GM19238 (cell line): Measurements from ENCODE around the gene HSPA12A.

ENCODE experiments used
- DNase-seq: peaks from one replicate; pipeline ENCODE4 v3.0.0; 2011; ENCODE audit warnings: low spot score; ENCODE audit not compliant: insufficient read length

Gene HSPA12A

DNA sequence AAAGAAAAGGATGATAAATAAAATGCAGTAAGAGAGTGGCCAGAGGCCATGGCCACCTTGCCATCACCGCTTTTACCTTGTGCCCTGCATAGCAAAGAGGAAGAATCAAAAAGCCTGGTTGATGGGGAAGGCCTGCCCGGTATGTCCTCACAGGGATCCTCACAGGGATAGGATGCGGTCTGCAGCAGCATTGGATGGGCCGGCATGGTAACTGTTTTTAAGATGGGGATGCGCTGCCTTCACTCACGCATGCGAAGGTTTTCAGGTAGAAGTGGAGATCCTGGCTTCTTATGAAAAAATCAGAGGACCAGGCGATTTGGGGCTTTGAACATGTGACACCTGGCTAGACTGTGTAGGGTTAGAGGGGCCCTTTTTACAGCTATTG lies 109.2 kb downstream of the HSPA12A start:
- no peak for DNase-seq

DNA sequence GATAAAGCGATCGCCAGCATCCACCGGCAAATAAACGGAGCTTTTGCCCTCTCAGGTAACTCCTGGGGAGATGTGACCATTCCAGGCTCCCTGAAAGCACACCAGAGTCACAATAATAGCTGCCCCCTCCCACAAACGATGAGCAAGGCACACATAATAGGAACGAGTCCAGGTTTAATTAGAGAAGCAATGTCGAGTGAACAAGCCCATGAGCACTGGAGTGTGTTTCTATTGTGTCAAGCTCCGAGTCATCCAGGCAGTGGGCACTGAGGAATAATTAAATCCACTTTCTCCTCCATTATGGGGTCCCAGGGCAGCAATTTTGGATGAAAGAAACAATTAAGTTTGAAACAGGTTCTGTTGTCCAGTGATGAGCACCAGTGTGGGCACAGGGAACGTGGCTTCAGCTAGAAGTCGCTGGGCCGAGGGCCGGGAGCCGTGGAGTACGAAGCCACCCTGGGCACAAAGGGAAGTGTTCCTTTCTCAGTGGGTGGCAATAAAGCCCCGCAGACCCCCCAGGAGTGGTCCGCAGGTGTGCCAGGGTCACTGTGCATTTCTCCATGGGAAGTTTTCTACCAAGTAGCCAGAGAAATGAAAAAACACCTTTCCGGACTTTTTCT lies 109.7 kb downstream of the HSPA12A start:
- no peak for DNase-seq

DNA sequence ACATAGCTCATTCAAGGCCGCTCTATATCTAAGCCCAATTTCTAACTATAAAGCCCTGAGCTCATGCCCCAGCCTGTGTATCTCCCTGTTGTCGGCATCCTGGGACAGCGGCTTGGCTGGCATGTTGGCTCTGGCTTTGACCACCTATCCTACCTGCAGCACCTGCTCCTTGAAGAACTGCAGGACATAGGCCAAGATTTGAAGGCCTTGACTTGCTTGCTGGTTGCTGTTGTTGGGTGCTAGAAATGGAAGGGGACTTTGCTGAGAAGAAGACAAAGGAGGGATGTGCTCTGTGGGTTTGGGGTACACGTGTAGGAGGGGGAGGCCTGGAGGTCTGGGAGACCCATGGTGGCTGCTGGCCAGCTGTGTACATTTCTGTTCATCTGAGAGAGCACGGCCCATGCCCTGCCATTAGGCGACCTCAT lies 110.5 kb downstream of the HSPA12A start:
- DNase-seq, result no peak

DNA sequence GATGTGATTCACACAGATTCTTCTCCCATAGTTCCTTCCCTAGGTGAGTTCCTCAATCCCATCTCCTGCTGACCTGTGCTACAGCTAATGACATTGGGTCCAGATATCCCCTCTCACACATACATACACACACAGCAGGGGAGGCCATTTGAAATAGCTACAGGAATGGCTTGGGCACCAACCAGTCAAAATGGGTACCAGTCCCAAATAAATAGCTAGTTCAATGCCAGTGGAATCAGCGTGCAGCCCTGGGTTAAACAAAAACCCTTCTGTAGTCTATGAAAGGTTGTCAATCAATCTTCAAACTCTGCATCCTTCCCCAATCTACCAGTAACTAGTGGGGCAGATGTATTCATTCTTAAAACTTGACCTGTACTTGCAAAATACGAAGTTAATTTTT lies 112.3 kb downstream of the HSPA12A start:
- no peak for DNase-seq

DNA sequence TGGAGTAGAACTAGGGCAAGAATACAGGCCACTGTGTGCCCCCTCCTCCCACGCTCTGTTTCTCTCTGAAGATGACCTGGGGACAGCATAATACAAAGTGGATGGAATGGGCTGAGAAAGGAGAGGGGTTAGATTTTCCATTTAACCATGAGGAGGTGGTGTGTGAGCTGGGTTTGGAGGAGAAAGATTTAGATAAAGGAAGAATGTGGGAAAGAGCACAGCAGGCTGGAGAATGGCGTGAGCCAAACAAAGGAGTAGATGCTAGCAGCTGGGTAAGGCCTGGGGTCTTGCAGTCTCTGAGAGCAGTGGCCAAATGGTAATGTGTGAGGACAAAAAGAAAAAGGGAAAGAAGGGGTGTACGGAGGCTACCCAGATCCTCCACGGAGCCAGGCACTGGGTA lies 113.0 kb downstream of the HSPA12A start:
- no peak for DNase-seq

DNA sequence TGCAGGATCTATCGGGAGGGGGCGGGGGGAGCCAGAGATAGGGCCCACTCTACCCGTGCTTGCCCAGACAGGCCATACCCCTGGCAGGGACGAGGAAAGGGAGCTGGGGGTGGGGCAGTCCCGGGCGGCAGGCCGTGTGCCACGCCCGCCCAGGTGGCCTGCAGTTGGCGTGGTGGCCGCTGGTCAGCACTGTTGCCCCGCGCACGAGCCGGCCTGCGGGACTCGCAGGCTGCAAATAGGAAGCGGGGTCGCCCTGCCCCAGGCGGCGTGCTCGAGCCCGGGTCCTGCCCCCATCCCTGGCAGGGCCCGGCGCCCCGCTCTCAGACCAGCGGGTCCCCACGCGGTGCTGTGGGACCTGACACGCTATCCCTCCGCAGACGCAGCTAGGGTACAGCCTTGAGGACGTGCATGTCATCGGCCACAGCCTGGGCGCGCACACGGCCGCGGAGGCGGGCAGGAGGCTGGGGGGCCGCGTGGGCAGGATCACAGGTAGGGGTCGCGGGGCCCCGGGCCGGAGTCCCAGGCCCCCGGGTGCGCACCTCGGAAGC lies 114.9 kb downstream of the HSPA12A start:
- no peak for DNase-seq

DNA sequence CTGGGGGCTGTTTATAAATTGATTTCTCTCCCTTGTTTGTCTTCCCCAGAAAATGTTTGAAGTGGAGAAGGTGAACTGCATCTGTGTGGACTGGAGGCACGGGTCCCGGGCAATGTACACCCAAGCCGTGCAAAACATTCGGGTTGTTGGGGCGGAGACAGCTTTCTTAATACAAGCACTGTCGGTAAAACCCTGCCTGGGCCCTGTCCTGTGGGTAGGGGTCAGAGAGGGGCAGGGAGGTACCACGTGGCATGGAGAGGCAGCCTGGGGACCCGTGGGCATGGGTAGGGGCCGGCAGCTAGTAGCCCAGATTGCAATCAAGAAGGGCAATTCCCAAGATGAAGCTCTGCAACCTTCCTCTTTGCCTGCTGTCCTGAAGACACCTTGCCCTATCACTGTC lies 115.6 kb downstream of the HSPA12A start:
- DNase-seq, result no peak

DNA sequence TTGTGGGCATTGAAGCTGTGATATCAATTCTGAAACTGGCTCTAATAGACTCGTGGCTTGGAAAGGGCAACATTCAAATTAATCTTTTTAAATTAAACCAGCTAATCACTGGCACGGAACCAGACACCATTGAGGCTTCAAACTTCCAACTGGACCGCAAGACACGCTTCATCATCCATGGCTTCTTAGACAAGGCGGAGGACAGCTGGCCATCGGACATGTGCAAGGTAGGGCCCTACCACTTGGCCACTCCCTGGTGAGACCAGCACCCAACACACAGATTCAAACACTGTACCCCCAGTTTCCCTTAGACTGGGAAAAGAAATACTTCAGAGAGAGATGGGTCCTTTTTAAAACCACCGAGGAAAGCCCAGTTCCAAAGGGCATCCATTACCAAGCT lies 116.5 kb downstream of the HSPA12A start:
- DNase-seq, result no peak

DNA sequence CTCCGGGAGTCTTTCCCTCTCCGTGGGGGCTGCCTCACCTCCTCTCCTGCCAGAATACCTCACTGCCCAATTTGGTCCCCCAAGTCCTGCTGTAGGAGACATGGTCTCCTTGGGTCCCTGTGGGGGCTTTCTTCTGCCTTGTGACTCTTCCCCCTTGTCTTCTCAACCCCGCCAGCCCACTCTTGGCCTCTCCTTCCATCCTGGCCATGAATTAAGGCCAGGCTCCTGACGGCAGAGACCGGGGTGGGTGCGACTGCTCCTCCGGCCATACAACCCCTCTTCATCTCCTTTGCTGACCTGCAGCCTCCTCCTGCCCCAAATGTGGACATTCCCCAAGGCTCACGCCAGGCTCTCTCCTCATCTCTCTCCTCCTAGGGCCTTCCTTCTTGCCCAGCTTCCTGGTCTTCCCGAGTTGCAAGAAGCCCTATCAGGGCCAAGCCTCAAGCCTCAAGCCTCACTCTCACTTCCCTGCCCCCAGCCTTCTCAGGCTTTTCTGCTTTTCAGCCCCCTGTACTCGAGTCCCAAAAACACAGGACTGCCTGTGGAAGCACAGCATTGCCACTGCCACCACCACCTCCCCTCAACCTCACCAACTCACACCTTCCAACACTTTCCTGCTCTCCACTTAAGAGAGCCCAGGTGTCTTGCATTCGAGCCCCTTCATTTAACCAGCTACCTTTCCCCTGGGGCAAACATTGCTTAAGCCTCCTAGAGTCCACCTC lies 120.3 kb downstream of the HSPA12A start:
- DNase-seq, result no peak

DNA sequence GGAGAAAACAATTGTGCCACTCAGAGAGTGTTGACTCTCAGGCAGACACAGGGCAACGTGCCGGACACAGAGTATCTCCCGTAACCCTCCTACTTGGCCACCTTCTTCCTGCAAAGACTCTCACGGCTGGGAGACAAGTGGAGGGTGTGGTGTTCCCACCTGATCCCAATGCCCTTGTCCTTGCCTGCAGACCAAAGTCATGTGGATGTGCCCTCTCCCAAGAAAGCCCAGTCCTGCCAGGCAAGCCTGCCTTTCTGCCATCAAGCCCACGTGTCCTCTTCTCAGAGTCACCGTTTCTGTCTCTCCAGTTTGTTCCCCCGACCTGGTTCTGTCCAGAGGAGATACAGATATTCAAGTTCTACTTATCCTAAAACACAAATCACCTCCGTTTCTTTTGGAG lies 120.9 kb downstream of the HSPA12A start:
- DNase-seq, result no peak
